ENCODE results near the gene AKAP6.
"Not testable (repeated sequence)": the region's sequence is repeated elsewhere in the genome, so short reads cannot be mapped to it uniquely, and the experiment has no call there.

Gene AKAP6

DNA sequence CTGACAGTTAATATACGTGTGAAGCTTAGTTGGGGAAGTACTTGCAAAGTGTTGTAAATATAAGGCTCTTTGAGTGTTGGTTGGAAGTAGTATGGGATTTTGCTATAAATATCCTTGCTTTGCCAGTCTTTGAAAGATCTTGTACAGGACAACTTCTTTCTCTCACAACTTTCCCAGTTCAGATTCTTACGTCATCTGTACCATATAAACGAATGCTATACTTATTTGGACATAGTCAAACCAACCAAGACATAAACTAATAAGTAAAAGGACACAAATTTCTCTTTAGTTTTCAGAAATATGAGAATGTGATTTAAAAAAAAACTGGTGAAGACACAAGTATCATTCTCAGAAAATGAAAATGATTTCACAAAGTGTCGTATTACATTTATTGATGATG is 456.5 kb downstream of the AKAP6 start:
- DNase-seq, result no peak

DNA sequence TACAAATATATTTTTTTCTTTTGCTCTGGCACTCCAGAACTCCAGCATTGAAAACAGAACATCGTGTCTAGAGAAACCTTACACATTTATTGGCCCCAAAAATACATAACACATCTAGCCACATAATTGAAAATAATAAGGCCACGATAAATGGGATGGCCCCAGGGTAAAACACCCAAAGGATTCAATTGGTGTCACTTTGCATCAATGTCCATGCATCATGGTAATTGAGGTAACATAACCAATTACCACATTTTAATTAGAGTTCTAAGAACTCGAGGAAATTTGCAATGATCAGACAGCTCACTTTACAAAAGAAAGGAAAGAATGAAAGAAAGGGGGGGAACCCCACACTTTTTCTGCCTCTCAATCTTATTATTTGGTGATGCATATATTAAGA is 457.8 kb downstream of the AKAP6 start:
- no peak for DNase-seq

DNA sequence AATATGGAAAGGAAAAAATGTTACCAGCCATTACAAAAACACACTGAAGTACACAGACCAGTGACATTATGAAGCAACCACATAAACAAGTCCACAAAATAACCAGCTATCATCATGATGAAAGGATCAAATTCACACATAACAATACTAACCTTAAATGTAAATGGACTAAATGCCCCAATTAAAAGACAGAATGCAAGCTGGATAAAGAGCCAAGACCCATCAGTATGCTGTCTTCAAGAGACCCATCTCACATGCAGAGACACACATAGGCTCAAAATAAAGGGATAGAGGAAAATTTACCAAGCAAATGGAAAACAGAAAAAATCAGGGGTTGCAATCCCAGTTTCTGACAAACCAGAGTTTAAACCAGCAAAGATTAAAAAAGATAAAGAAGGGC is 463.9 kb downstream of the AKAP6 start:
- DNase-seq, result not testable (repeated sequence)

DNA sequence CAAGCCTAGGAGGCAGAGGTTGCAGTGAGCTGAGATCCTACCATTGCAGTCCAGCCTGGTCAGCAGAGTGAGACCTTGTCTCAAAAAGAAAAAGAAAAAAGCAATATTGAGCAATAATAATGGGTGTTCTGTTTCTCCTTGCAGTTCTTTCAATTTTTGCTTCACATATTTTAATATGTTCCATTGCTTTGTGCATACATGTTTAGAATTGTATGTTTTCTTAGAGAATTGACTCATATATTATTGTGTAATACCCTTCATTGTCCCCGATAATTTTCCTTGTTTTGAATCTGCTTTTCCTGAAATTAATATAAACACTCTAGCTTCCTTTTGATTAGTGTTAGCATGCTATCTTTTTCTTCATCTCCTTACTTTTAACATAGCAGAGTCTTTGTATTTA is 471.2 kb downstream of the AKAP6 start:
- DNase-seq, result no peak

DNA sequence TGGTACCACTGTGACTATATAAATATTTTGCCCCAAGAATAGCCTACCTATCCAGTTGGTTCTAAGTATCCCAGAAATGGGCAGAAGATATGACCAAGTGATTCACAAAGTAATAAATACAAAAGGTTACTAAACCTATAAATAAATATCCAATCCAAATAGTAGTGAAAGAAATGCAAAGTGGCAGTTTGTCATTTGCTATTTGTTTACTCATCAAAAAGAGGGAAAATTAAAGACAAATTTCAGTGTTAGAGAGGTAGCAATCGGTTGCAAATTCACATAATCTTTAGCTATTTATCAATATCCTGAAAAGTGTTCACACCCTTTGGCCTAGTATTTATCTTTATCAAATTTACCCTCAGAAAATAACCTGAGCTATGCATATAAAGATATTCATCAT is 473.2 kb downstream of the AKAP6 start:
- DNase-seq, result no peak

DNA sequence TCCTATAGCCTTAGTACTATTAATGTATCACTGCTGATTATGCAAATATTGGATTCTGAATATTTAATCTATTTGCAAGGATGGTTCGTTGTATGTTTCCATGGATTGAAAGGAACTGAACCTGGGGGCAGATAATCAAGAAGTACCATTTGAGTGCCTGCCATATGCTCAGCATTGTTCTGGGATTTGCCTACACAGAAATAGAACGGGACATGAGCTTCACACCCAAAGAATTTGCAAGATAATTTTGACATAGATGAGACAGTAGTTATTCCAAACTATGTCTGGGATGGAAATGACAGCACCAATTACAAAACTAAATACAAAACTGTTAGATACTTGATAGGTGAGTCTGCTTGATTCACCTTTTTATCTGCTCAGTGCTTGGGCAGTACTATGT is 476.9 kb downstream of the AKAP6 start:
- DNase-seq, result no peak

DNA sequence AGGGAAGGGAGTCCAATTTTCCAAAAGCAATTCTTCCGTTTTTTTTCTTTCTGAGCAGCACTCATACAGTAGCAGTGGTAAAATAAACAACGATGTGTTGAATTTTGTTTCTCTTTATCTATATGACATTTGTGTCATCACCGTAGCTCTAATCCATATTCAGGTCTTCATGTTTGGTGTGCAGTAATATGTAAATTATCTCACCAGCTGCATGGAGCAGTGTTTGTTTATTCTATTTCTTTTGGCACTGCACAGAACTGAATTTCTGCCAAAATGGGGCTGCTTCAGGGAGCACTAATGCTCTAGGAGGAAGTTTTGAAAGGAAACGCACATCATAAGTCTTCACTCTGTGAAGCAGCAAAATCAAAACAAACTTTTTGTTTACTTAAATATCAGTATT is 479.5 kb downstream of the AKAP6 start:
- DNase-seq, result no peak

DNA sequence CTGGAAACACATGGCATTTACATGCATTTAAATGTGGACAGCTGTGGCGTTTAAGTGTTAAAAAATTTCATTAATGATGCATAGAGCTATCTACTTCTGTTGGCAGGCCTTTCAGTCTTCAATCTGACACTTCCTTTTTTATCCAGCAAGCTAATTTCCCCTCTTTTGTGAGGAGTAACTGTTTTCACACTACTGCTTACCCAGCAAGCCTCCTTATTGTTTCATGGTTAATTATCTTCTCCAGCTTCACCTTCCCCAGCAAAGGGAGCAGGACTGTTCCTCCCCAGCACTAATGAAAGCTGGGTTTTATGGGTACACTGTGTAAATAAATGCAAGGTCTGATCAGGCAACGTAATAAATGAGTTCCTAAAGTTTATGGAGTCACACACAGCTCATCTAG is 480.2 kb downstream of the AKAP6 start:
- no peak for DNase-seq

DNA sequence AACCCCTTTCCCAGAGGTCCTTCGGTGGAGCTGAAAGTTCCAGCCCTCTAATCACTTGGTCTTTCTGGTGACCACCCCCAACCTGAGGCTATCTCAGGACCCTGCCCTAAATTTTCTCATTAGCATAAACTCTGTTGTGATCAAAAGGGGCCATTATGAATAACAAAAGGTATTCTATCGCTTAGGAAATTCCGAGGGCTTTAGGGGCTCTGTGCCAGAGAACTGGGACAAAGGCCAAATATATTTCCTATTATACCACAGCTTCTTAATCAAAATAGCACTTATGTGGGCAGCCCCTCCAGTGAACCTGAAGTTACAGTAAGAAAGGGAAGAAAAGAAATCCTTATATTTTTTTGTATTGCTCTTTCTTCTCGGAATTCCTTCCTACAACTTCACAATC is 484.3 kb downstream of the AKAP6 start:
- DNase-seq, result no peak

DNA sequence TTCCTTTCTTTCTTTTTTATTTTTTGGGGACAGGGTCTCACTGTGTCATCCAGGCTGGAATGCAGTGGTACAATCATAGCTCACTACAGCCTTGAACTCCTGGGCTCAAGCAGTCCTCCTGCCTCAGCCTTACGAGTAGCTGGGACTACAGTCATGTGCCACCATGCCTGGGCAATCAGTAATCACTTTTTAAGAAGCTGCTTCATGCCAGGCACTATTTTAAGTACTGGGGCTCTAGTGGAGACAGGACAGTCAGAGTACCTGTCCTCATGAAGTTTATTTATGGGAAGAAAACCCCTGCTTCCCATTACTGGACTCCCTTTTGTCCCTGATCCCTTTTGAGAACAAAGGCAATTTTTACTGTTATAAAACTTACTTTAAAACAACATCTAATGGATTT is 485.6 kb downstream of the AKAP6 start:
- no peak for DNase-seq

DNA sequence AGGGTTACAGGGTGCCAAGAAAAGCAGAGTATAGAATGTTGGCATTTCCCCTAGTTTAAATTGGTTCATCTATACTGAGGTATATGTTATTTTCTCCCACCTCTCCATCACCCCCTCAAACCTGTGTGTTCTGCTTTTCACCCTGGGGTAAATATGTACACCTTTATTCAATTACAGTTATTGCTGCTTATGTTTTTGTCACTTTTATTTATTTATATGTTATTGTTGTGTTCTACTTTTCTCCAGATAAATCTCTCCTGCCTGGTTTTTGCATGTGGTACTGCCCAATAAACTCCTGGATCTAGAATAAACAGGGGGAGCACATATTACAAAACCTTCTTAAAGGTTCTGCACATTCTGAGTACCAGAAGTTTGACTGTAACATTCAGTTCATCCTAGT is 487.5 kb downstream of the AKAP6 start:
- DNase-seq, result no peak

DNA sequence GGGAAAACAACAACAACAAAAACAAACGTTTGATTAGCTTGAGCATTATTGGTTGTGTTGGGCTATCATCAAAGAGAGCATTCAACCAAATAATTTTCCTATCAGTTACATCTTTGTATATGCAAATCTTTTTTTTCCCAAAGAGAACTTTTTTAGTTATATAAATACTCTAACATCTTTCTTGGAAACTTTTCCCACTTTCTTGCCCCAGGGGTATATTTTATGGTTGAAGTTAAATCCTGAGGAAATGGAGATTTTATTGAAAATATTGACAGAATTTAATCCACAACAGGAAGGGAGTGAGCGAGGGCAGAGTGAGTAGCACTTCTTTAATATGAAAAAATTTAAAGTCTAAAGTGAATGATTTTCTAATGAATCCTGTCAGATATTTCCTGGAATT is 488.7 kb downstream of the AKAP6 start:
- no peak for DNase-seq

DNA sequence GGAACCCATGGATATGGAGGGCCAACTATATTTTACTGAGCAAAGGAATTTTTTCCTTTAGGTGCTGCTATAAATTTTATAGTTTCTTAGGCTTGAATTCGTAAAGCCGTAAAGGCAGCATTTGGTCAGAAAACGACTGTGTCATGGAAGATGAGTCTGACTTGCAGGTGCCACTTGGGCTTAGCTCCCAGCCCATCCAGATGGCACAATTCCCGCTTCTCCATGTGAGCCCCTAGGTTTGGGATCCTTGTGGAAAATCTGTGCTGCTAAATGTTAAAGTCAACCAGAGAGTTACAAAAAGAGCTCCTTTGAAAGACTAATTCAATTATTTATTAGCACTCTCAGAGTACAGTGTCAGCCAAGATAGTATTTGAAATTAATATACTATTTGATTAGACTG is 489.5 kb downstream of the AKAP6 start:
- no peak for DNase-seq

DNA sequence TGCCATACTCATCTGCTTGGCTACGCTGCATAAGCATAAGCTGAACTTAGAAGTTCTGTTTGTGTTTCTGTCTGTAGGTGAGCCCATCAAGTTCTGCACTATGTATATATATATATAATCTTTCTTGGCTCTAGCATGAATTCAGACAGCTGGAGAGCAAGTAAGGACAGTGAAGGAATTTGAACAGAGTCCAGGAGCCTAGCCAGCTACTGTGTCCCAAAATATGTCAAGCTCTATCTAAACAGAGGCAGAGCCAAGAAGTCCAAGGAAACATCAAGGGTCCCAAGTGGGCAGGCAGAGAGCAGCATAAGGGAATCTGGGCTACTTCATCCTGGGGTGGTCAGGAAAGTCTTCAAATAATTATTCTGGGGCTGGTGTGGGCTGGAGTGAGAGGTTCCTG is 491.1 kb downstream of the AKAP6 start:
- no peak for DNase-seq

DNA sequence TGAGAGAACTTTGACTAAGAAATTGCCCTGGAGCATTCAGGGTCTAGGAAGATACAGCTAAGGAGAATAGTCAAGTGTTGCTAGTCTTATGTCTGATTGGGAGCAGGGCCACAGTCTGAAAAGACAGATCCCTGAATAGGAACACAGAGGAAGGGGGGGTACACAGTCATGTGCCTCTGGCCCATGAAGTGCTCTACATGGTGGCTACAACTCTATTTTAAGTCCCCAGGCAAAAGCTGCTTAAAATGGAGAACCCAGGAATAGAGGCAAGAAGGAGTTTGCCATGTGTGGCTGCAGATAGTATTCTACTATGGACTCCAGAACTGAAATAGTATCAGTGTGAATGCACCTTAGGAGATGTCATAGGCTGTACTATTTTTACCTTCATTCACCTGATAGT is 491.6 kb downstream of the AKAP6 start:
- DNase-seq, result no peak

DNA sequence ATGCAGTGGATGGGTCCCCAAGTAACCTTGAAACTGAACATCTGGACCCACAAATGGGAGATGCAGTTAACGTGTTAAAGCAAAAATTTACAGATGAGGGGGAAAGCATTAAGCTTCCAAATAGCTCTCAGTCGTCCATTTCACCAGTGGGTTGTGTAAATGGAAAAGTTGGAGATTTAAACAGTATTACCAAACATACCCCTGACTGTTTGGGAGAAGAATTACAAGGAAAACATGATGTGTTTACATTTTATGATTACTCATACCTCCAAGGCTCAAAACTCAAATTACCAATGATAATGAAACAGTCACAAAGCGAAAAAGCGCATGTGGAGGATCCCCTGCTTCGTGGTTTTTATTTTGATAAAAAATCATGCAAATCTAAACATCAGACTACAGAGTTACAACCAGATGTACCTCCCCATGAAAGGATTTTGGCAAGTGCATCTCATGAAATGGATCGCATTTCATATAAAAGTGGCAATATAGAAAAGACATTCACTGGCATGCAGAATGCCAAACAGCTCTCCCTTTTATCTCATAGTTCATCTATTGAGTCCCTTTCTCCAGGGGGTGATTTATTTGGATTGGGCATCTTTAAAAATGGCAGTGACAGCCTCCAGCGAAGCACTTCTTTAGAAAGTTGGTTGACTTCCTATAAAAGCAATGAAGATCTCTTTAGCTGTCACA is 493.0 kb downstream of the AKAP6 start:
- DNase-seq, result no peak

DNA sequence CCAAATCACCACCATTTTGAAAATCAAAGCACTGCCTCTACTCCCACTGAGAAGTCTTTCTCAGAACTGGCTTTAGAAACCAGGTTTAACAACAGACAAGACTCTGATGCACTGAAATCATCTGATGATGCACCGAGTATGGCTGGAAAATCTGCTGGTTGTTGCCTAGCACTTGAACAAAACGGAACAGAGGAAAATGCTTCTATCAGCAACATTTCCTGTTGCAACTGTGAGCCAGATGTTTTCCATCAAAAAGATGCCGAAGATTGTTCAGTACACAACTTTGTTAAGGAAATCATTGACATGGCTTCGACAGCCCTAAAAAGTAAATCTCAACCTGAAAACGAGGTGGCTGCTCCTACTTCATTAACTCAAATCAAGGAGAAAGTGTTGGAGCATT is 494.6 kb downstream of the AKAP6 start:
- DNase-seq, result no peak

DNA sequence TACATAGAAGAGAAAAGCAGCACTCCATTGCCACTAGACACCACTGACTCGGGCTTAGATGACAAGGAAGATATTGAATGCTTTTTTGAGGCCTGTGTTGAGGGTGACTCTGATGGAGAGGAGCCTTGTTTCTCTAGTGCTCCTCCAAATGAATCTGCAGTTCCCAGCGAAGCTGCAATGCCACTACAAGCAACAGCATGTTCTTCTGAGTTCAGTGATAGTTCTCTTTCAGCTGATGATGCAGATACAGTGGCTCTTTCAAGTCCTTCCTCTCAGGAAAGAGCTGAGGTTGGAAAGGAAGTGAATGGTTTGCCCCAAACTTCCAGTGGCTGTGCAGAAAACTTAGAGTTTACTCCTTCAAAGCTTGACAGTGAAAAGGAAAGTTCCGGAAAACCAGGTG is 495.1 kb downstream of the AKAP6 start:
- no peak for DNase-seq

DNA sequence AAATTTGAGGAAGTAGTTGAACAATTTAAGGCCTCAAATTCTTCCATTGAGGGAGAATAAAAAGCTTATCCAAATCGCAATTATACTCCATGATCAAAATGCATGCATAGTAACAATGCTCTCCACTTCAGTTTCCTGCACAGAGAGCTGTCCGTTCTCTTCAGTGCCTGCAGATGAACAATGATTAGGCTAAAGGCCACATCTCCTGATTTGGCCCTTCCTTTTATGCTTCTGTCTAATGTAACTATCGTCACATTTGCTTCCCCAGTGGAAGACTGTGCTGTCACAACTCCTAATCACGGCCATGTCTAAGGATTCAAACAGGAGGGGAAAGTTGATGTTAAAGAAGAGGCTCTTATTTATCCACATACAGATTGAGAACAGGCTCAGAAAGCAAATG is 496.0 kb downstream of the AKAP6 start:
- DNase-seq, result no peak

DNA sequence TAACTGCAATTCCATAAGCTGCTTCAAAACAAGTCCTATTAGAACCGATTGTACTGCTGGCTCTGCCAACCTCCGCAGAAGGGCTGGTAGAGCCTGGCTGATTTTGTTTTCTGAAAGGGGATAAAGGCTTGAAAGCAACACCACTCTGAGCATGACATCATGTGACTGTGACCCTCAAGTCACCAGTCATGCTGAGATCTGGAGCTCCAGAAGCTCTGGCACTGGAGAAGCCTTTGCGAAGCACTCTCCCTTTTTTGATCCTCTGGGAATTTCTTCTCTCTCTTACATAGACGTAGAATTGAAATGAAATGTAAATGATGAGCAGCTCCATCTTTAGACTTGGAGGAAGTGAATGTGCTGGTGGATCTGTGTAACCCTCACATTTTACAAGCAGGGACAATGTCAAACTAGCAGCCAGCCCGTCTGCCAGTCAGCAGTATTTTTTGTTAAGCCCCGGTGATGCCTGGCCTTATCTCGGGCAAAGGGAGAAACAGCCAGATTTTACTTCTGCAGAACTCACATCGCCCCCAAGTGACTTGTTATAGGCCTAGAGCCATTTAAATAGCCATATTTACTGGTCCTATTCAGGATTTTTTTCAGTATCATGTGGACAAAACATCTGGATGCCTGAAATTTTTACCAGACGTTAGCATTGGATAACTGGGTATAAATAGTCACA is 497.4 kb downstream of the AKAP6 start:
- DNase-seq, result no peak

DNA sequence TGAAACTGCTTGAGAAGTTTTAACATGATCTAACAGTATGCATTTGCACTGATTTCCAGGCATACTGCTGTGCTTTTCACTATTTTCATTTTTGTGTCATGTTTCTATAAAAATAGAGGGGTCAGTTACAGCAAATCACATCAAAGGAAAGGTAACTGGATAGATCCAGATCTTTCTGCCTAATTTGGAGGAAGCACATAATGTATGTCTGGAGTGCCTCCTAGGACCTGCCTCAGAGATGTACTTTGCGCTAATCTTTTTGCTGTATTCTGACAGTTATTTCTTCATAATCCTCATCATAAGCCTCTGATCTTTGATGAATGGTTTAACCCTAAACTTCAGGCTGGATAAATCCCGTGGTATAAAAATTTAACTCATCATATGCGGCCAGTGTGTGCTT is 498.4 kb downstream of the AKAP6 start:
- no peak for DNase-seq

DNA sequence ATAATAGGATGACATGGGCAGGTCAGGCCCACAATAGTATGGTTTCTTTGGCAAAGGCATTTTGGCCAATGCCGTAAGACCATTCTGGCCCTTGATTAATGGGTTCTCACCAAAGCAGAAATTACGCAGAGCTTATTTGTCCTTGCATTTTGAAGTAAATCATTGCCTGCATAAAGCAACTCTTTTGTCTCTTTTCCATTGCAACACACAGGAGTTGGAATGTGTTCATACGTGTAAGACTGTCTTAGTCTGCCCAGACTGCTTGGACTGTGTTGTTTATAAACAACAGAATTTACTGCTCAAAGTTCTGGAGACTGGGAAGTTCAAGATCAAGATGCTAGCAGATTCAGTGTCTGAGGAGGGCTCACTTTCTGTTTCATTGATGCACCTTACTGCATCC is 506.8 kb downstream of the AKAP6 start:
- no peak for DNase-seq

DNA sequence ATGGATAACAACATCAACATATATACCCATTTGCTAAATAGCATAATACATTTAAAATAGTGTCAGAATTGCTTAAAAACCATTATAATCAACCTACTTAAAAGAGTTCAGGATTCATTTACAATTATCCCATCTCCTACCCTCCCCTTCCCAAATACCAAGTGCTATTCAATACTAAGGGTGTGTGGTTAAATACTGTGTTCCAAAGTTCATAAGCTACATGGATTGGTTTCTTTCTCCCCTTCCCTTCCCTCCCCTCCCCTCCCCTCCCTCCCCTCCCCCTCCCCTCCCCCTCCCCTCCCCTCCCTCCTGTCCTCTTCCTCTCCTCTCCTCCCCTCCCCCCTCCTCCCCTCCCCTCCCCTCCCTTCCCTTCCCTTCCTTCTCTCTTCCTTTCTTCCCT is 512.6 kb downstream of the AKAP6 start:
- DNase-seq, result no peak

DNA sequence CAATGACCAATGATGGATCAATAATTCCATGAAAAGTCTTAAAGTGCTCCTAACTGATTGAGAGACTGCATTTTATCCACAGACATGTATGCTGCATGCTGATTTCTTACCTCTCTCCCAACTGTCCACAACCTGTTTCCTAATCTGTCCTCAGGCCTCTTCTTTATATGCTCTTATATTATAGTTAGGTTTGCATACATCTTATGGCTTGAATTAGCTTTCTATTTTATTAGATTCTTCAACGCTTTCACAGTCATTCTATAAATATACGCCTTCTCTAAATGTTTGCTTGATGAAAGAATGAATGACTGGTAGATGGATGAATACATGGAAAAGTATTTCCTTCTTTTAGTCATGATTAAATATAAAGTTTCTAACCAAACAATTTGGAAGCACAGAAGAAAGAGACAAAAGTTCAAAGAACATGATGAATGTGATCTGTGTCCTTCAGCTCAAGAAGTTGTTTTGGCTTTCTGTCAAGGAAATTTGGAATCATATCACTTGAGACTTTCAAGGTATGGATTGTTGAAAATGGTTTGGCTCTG is 517.8 kb downstream of the AKAP6 start:
- no peak for DNase-seq

DNA sequence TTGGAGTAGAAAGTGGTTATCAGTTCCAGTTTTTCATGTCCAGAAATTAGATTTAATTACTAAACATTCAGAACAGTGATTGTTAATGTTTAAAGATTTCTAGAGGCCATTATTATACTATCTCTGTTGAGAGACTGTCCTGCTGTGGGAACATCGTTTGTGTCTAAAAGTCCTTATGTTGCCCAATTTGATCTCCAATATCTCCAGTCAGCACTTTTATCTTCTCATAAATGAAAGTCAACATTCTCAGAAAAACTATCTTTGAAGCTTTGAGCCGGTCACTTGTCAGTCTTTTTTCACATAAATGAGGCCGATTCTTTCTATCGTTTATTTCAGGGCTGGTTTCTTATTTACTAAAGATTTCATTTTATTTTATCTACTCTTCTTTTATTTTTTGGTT is 518.8 kb downstream of the AKAP6 start:
- DNase-seq, result no peak
